Spleen (tissue), 7 donors: ENCODE measurements around the gene MAP3K14.

Experiments used
- POLR2A ChIP-seq, 3 donors: fragments of 450-650 bp; IDR thresholded peaks; one replicate each; pipeline ENCODE4 v1.5.1; 2017; ENCODE audit warnings: antibody characterized with exemption in 3 of 3, mild to moderate bottlenecking in 1 of 3
- TF ChIP-seq, protein P1 (sequence below), 11 experiments: fragments of 200-600 bp in 7 of 11; fragments of 450-650 bp in 4 of 11; sonication (generic) in 4 of 11; IDR thresholded peaks in 8 of 11; conservative IDR thresholded peaks in 3 of 11; 1 replicate in 7 of 11; 2 replicates in 4 of 11; pipeline versions ENCODE4 v1.4.0 to v1.8.0; 2016 to 2021; ENCODE audit warnings: antibody characterized with exemption in 11 of 11, inconsistent platforms in 4 of 11, mild to moderate bottlenecking in 1 of 11
- donor health status: DM: no; HTN: no; CAD: no; lungs with moderate emphysema.
- donor health status: DM: no; HTN: no; CAD: no.
- donor health status: DM: no; HTN: no; CAD: no.

DNA sequence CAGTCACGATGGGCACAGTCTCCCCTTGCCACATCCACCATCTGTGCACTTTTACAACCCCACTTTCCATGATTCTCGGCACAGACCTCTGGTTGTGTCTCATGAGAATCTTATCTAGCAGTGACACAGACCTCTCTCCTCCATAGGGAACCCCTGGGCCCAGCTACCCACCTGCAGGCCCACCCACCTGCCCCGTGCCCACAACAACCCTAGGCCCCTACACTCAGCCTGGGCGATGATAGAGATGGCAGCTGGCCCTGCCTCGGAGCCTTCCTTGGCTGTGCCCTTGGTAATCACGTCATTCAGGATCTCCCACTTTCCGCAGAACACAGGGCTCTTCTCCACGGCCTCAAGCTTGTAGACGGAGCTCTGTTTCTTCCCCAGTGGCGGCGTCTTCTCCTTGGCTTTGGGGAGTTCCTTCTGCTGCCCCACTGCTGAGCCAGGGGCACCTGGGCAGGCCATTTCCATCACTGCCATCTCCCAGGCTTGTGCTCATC lies 26.5 kb downstream of the MAP3K14 start:
- TF ChIP-seq, protein P1, sequence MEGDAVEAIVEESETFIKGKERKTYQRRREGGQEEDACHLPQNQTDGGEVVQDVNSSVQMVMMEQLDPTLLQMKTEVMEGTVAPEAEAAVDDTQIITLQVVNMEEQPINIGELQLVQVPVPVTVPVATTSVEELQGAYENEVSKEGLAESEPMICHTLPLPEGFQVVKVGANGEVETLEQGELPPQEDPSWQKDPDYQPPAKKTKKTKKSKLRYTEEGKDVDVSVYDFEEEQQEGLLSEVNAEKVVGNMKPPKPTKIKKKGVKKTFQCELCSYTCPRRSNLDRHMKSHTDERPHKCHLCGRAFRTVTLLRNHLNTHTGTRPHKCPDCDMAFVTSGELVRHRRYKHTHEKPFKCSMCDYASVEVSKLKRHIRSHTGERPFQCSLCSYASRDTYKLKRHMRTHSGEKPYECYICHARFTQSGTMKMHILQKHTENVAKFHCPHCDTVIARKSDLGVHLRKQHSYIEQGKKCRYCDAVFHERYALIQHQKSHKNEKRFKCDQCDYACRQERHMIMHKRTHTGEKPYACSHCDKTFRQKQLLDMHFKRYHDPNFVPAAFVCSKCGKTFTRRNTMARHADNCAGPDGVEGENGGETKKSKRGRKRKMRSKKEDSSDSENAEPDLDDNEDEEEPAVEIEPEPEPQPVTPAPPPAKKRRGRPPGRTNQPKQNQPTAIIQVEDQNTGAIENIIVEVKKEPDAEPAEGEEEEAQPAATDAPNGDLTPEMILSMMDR (IDR thresholded peaks at IDR 0.05 in 8 of 11, conservative IDR thresholded peaks at IDR 0.05 in 3 of 11), result no peak
- TF ChIP-seq POLR2A (IDR thresholded peaks at IDR 0.05), result no peak
